Right forelimb (tissue), 1 donor: Measurements from ENCODE around the gene CDC45.

Experiments used
- DNase-seq: peaks from one replicate; pipeline ENCODE4 v3.0.0-alpha.2; 2018

CDC45 gene

GRCh38 chr22:19498154-19498865 is 18.6 kb downstream of the CDC45 start:
- DNase-seq, result no peak

GRCh38 chr22:19498866-19499190 is 19.1 kb downstream of the CDC45 start:
- no peak for DNase-seq

DNA sequence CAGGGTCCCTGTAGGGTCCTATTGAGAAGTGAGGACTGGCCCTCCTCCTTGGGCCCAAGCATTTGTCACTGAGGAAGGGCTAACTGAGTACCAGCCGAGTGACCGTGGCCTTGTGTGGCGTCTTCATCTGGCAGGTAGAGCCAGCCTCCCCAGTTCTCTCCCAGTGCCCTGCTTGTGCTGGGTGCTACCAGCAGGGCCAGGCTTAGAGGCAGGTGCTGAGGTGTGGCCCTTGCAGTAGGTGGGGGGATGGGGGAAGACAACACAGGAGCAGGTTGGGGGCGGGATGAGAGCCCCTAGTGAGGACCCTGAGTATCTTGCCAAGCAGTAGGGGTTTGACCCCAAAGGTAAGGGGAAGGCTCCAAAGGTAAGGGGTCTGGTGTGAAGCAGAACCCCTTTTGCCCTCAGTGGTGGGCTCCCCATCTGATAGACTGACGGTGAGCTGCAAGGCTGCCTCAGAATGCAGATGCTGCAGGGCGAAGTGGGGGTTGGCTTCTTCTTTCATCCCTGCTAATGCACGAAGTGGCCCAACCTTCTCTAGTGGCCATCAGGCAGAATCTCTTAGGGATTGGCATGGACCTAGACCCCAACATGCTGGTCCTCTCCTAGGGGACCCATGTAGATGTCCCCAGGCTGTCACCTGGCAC is 19.6 kb downstream of the CDC45 start:
- DNase-seq, result no peak

GRCh38 chr22:19499880-19500242 is 20.1 kb downstream of the CDC45 start:
- DNase-seq, result no peak

- no peak for DNase-seq
Observed at GRCh38 chr22:19501897-19502447, 22.3 kb downstream of the CDC45 start.

DNA sequence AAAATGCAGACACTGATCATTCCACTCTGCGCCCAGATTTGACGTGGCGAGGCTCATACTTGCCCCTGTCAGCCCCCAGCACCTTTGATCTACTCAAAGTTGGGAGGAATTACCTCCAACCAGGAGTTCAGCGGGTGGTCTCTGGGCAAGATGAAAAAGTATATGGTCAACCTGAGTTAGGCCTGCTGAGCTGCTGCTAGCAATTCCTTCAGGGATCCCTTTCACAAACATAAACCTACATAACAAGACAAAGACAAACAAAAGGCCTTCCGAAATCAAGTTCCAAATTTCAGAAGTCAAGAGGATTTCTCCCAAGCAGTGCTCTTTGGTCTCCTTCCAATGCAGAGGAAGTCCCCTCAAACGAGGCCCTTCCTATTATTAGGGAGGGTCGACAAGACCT is 23.6 kb downstream of the CDC45 start:
- no peak for DNase-seq

GRCh38 chr22:19503869-19504268 is 24.1 kb downstream of the CDC45 start:
- DNase-seq, result no peak

- DNase-seq, result no peak
Observed at GRCh38 chr22:19504900-19505734, 25.4 kb downstream of the CDC45 start.

GRCh38 chr22:19505735-19506126 is 26.0 kb downstream of the CDC45 start:
- no peak for DNase-seq

DNA sequence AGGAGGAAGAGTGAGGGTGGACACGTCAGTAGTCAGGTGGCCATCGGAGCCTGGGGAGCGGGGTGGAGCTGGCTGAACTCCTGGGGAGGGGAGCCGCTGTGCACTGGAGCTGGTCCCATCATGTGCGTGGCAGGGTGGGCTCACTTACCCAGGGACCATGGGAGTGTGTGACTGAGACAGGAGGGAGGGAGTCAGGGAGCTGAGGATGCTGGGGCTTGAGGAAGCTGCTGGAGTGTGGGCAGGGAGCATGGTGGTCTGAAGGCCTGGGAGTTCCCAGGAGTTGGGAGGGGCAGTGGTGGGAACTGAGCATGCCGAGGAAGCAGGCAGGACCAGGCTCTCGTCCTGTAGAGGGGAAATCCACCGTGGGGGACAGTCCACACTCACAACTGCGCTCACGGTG is 26.5 kb downstream of the CDC45 start:
- DNase-seq, result no peak

DNA sequence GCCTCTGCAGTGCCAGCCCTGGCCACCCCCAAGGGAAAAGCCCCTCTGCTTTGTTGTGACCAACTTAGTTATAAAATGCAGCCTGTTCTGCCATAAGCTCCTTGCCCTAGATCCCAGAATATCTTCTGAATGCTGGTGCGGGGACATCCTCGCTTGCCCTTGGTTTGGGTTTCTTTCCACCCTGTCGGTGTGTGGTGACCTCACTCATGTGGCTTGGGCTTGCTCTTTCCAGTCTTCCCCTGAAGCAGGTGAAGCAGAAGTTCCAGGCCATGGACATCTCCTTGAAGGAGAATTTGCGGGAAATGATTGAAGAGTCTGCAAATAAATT is 27.8 kb downstream of the CDC45 start:
- DNase-seq, result no peak

- DNase-seq, result no peak
Observed at GRCh38 chr22:19508024-19508776, 28.5 kb downstream of the CDC45 start.

GRCh38 chr22:19509191-19509590 is 29.5 kb downstream of the CDC45 start:
- DNase-seq, result no peak

- no peak for DNase-seq
Observed at GRCh38 chr22:19509923-19510322, 30.2 kb downstream of the CDC45 start.

DNA sequence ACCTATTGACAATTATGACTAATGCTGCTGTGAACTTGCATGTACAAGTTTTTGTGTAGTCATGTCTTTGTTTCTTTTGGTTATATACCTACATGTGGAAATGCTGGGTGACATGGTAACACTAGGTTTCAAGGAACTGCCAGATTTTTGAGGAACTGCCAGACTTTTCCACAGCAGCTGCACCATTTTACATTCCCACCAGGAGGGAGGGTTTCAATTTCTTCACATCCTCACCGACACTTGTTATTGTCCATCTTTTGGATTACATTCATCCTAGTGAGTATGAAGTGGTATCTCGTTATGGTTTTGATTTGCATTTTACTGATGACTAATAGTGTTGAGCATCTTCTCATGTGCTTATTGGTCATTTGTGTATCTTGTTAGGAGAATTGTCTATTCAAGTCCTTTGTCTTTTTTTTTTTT is 31.2 kb downstream of the CDC45 start:
- no peak for DNase-seq

- no peak for DNase-seq
Observed at GRCh38 chr22:19513823-19514222, 34.1 kb downstream of the CDC45 start.

- no peak for DNase-seq
Observed at GRCh38 chr22:19514831-19515565, 35.3 kb downstream of the CDC45 start.

DNA sequence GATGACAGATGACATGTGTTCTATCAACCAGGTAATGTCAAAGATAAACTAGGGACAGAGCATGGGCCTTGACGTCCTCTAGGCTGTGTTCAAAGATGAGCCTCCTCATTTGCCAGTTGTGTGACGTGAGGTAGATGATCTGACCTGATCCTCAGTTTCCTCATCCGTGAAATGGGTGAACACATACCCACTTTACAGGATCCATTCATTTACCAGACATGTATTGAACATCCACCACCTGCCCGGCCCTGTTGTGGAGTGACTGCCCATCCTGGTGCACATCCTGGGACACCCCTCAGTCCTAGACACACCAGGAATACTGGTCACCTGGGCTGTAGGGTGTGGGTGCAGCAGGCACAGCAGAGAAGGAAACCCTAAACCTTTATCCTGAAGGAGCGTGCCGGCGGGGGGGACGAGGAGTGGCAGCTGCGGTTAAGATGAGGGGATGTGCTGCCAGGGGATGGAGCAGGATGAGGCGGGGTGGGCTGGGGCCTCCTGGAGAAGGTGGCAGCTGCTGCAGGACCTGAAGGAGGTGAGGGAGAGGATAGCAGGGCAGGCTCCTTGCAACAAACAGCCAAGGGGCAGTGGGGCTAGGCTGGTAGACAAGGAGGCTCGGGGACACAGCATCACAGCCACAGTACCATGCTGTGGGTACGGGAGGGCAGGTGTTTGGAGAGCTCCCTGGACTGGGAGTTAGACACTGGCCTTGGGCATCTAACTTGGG is 36.1 kb downstream of the CDC45 start:
- DNase-seq, result no peak

GRCh38 chr22:19516378-19517170 is 36.9 kb downstream of the CDC45 start:
- no peak for DNase-seq

- no peak for DNase-seq
Observed at GRCh38 chr22:19517171-19517500, 37.4 kb downstream of the CDC45 start.
